Measurements from ENCODE around the gene VGLL3. TPM values are rescaled to one million over a fixed set of nuclear protein-coding genes. Genes with fewer than 3 reads are reported as not detected.

VGLL3 gene
- polyA plus RNA-seq, 3 donors, result 1.3 to 20.2 (median 12.5) TPM

- 50 to 69% (median 63%) methylated on average over 3 of the region's 3 CpGs for WGBS, 3 donors
- H3K27ac ChIP-seq (ENCODE audit: low read depth, low read length), result no peak overlapping the region
Measured at GRCh38 chr3:86914670-86915069, 76.3 kb downstream of the VGLL3 start.

- 81 to 86% (median 84%) methylated on average over 3 of the region's 3 CpGs for WGBS, 3 donors
Measured at GRCh38 chr3:86913160-86913559, 77.8 kb downstream of the VGLL3 start.

GRCh38 chr3:86895202-86895601 is 95.7 kb downstream of the VGLL3 start:
- no peak overlapping the region for H3K27ac ChIP-seq (ENCODE audit: low read depth, low read length)
- 91 to 97% (median 94%) methylated on average over 1 of the region's 1 CpG for WGBS, 3 donors

More at GRCh38 chr3:86913160-86913559, 77.8 kb downstream of the VGLL3 start:
- no peak overlapping the region for H3K27ac ChIP-seq (ENCODE audit: low read depth, low read length)

GRCh38 chr3:86890741-86891396 is 100.1 kb downstream of the VGLL3 start:
- H3K27ac ChIP-seq (ENCODE audit: low read depth, low read length), result no peak overlapping the region
- 59 to 83% (median 65%) methylated on average over 1 of the region's 1 CpG for WGBS, 3 donors

Other genes starting within 250 kb of the VGLL3 start
- gene CHMP2B, start 236.2 kb upstream of the VGLL3 start, polyA plus RNA-seq, result 10 to 100 TPM; 13.2 to 31.6 (median 18.9) TPM